UCSD-AML1 (cell line): ENCODE data around the gene ZFP3.
"Not testable (repeated sequence)": the region's sequence is repeated elsewhere in the genome, so short reads cannot be mapped to it uniquely, and the experiment has no call there.

Experiments
- DNase-seq: peaks from one replicate; lab custom pipeline; 2025; ENCODE audit not compliant: unreplicated experiment; lab: John Stamatoyannopoulos, UW

Gene ZFP3

GRCh38 chr17:5078106-5079028, at the start of gene ZFP3:
Gene ZFP3, plus strand, starts transcription at chr17:5078467. Its CDS starts 13,038 bp downstream, at chr17:5091505.
- no peak for DNase-seq

- DNase-seq, result not testable (repeated sequence)
Observed at GRCh38 chr17:5030168-5030567, 48.1 kb upstream of the ZFP3 start.

GRCh38 chr17:5031365-5032082, 46.7 kb upstream of the ZFP3 start:
- DNase-seq, result peak; percentile 78

- no peak for DNase-seq
Observed at GRCh38 chr17:5032865-5033264, 45.4 kb upstream of the ZFP3 start.

GRCh38 chr17:5033352-5034015, 44.8 kb upstream of the ZFP3 start:
- no peak for DNase-seq

- DNase-seq, result no peak
Observed at GRCh38 chr17:5034063-5034462, 44.2 kb upstream of the ZFP3 start.

- DNase-seq, result no peak
Observed at GRCh38 chr17:5034651-5035050, 43.6 kb upstream of the ZFP3 start.

- no peak for DNase-seq
Observed at GRCh38 chr17:5035315-5035714, 43.0 kb upstream of the ZFP3 start, which contains the start of gene SLC52A1. Gene SLC52A1, minus strand, starts transcription at chr17:5035426. Its CDS starts 820 bp downstream, at chr17:5034606.

GRCh38 chr17:5042157-5043022, 35.9 kb upstream of the ZFP3 start:
- DNase-seq, result no peak

- DNase-seq, result no peak
Observed at GRCh38 chr17:5043524-5043923, 34.7 kb upstream of the ZFP3 start.

GRCh38 chr17:5044630-5045029, 33.6 kb upstream of the ZFP3 start:
- DNase-seq, result no peak

GRCh38 chr17:5045496-5045895, 32.8 kb upstream of the ZFP3 start:
- DNase-seq, result no peak

GRCh38 chr17:5047446-5047845, 30.8 kb upstream of the ZFP3 start:
- DNase-seq, result no peak

- no peak for DNase-seq
Observed at GRCh38 chr17:5049314-5049841, 28.9 kb upstream of the ZFP3 start.

- DNase-seq, result no peak
Observed at GRCh38 chr17:5050278-5050677, 28.0 kb upstream of the ZFP3 start.

GRCh38 chr17:5055543-5055942, 22.7 kb upstream of the ZFP3 start:
- DNase-seq, result no peak

- no peak for DNase-seq
Observed at GRCh38 chr17:5065227-5065744, 13.0 kb upstream of the ZFP3 start.

GRCh38 chr17:5068236-5068635, 10.0 kb upstream of the ZFP3 start:
- no peak for DNase-seq

- no peak for DNase-seq
Observed at GRCh38 chr17:5069724-5070123, 8.5 kb upstream of the ZFP3 start.

- DNase-seq, result not testable (repeated sequence)
Observed at GRCh38 chr17:5075472-5075871, 2.8 kb upstream of the ZFP3 start.
